ENCODE results near the gene GRIK3.

Gene GRIK3

GRCh38 chr1:36971852-36972618 is 62.3 kb downstream of the GRIK3 start:
- TF ChIP-seq PRDM10 (tag by site-specific recombination; IDR thresholded peaks at IDR 0.05) (peak; percentile 52), ZSCAN23 (tag by site-specific recombination; IDR thresholded peaks at IDR 0.05) (no peak)
- Histone ChIP-seq H3K4me1 (ENCODE audit: control insufficient read depth, insufficient read depth, low read length) (no peaks in the 10 kb centered on the region), H3K36me3 (ENCODE audit: control insufficient read depth in 2 of 2, insufficient read depth in 1 of 2, low read length in 2 of 2) (no peaks in the 10 kb centered on the region), H3K4me3 (ENCODE audit: low read depth, low read length) (no peak overlapping the region), H3K9me3 (ENCODE audit: control insufficient read depth, insufficient read depth, low read depth, low read length) (no peaks in the 10 kb centered on the region), H3K27ac (ENCODE audit: extremely low read depth, low read depth, low read length) (no peak overlapping the region)
- CTCF ChIA-PET = no interaction called here
- POLR2A ChIA-PET = no interaction called here

- Histone ChIP-seq H3K4me1 (ENCODE audit: control insufficient read depth, insufficient read depth, low read length) (no peaks in the 10 kb centered on the region), H3K9me3 (ENCODE audit: control insufficient read depth, insufficient read depth, low read depth, low read length) (no peaks in the 10 kb centered on the region), H3K27ac (ENCODE audit: extremely low read depth, low read depth, low read length) (no peak overlapping the region), H3K4me3 (ENCODE audit: low read depth, low read length) (no peak overlapping the region), H3K36me3 (ENCODE audit: control insufficient read depth in 2 of 2, insufficient read depth in 1 of 2, low read length in 2 of 2) (no peaks in the 10 kb centered on the region)
- TF ChIP-seq ZNF830 (tag by site-specific recombination; IDR thresholded peaks at IDR 0.05; ENCODE audit: low read depth) = no peak
- TF ChIP-seq MZF1 (tag by site-specific recombination; IDR thresholded peaks at IDR 0.05; ENCODE audit: borderline replicate concordance) = no peak
- peak; percentile 17; the same call in 1 of the 2 replicates for TF ChIP-seq ZIC2 (tag by site-specific recombination; IDR thresholded peaks at IDR 0.05)
- TF ChIP-seq GLIS1 (tag by site-specific recombination; IDR thresholded peaks at IDR 0.05) = peak; percentile 79
- TF ChIP-seq ZNF155 (tag by site-specific recombination; IDR thresholded peaks at IDR 0.05) = no peak
- TF ChIP-seq ZFHX2 (tag by site-specific recombination; conservative IDR thresholded peaks at IDR 0.05) = 0 out of 2 replicates have a peak, but pooled peaks have one; percentile 14
- TF ChIP-seq, protein P1, sequence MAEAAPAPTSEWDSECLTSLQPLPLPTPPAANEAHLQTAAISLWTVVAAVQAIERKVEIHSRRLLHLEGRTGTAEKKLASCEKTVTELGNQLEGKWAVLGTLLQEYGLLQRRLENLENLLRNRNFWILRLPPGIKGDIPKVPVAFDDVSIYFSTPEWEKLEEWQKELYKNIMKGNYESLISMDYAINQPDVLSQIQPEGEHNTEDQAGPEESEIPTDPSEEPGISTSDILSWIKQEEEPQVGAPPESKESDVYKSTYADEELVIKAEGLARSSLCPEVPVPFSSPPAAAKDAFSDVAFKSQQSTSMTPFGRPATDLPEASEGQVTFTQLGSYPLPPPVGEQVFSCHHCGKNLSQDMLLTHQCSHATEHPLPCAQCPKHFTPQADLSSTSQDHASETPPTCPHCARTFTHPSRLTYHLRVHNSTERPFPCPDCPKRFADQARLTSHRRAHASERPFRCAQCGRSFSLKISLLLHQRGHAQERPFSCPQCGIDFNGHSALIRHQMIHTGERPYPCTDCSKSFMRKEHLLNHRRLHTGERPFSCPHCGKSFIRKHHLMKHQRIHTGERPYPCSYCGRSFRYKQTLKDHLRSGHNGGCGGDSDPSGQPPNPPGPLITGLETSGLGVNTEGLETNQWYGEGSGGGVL (tag by site-specific recombination; IDR thresholded peaks at IDR 0.05) = peak; percentile 81
- peak; percentile 51; the same call in 1 of the 2 replicates for TF ChIP-seq ZNF660 (tag by site-specific recombination; IDR thresholded peaks at IDR 0.05)
- peak; percentile 76 for TF ChIP-seq ZNF157 (tag by site-specific recombination; IDR thresholded peaks at IDR 0.05)
- TF ChIP-seq SP7 (tag by site-specific recombination; IDR thresholded peaks at IDR 0.05) = peak; percentile 25; the same call in 1 of the 2 replicates
- 0 out of 2 replicates have a peak, but pooled peaks have one; percentile 35 for TF ChIP-seq OSR2 (tag by site-specific recombination; IDR thresholded peaks at IDR 0.05)
- TF ChIP-seq KLF17 (tag by site-specific recombination; IDR thresholded peaks at IDR 0.05) = 0 out of 2 replicates have a peak, but pooled peaks have one; percentile 41
- TF ChIP-seq ZEB2 (tag by site-specific recombination; IDR thresholded peaks at IDR 0.05) = peak; percentile 24; the same call in 1 of the 2 replicates
- peak; percentile 84 for TF ChIP-seq ZNF24 (tag by site-specific recombination; IDR thresholded peaks at IDR 0.05)
- TF ChIP-seq ZNF514 (tag by site-specific recombination; IDR thresholded peaks at IDR 0.05) = no peak
- no peak for TF ChIP-seq ZBTB44 (tag by site-specific recombination; IDR thresholded peaks at IDR 0.05)
- no peak for TF ChIP-seq ZFP69B (tag by site-specific recombination; IDR thresholded peaks at IDR 0.05)
- CTCF ChIA-PET = interaction anchor here (1.0 kb wide), 1 partner anchor 18 kb away, joined by 4 read pairs; no protein-coding TSS in a partner anchor
- POLR2A ChIA-PET = no interaction called here
Measured at GRCh38 chr1:36968730-36969129, 65.6 kb downstream of the GRIK3 start.
